ENCODE measurements around the gene LRRFIP1.

The LRRFIP1 gene

DNA sequence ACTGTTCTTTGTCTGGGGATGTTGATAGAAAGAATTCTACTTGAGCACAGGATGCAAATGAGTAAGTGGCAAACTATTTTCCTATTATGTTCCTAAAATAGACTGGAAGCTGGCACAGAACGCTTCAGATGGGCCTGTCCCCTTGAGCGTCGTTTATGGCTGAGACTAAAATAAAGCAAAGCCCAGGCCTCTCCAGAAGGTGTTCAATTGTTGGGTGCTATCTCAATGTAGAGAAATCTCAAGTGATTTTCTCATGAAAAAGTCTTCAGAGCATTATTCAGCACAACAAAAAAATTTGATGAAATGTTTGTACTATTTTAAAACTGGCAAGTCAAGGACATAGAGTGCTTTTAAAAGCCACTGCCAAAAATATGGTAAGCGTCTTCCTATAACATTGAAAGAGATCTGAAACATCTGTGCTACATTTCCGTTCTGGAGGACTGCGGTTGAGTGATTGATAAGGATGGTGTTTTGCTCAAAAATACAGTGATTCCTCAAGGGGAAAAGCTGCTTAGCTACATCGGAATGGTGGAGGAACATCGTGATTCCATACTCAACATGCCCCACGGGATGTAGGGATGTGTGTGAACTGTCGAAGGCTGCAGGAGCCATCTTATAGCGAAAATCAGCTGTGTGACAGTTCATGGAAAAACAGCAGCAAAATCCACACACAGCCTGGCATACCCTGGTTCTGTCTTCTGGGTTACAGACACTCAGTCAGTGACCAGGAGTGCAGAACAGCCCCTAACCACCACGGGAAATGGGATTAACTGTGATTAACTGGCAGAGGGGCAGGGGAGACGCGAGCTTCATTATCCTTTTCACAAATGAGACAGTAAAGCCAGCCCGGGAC lies 10.4 kb upstream of the LRRFIP1 start:
- DNase-seq (ENCODE audit: low read depth, low spot score): peak; percentile 75

GRCh38 chr2:237617587-237617982 lies 9.8 kb upstream of the LRRFIP1 start:
- no peak for DNase-seq (ENCODE audit: low read depth, low spot score)

DNA sequence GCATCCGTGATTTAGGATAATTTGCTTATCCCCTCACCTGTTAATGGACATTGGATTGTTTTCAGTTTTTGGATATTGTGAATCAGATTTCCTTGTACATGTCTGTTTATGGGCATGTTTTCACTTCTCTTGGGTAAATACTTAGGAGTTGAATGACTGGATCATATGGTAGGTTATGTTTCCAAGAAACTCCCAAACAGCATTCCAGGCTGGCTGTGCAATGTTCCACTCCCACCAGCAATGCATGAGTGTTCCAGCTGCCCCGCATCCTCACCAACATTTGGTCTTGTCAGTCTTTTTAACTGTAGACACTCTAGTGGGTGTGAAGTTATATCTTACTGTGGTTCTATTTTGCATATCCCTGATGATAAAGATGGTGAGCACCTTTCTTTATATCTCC lies 8.9 kb upstream of the LRRFIP1 start:
- DNase-seq (ENCODE audit: low read depth, low spot score): no peak

DNA sequence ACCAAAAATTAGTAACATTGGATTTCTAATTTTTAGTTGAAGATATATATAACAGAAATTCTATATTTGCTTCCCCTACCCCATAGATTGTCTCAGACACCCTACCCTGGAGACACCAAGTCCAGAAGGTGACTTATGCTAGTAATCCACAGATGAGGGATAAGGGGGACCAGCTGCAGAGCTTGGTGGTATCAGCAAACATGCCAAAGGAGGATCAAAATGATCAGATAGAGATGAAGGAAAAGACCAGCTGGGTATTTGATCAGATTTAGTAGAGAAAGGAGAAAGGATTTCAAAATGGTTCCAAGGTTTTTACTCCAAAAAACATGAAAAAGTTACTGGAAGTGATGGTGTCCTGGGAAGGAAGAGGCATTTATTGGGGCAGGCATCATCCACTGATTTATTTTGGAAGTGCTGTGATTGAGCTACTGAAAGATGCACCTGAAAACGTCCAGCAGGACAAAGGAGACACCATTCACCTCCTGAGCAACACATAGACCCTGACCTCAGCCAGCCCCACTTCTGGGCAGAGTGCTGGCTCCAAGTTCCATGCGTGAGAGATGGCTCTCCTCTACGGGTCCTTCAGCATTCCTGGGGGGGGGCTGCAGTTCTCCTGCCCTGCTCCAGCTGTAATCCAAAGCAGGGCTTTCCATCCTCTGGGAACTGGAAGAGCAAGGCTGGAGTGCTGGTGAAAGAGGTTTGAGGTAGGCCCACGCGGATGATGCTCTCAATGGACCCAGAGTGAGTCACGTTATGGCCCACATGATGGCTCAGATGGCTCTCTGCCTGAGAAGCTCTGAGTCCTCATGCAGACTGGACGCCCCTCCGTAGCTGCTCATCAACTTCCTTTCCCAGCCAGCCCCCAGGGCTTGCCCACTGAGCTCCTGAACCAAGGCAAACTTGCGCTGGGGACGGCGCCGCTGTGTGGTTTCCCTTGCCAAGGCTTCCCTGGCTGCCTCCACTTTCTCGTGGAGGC lies 3.7 kb upstream of the LRRFIP1 start:
- DNase-seq (ENCODE audit: low read depth, low spot score): no peak

GRCh38 chr2:237624565-237624964 lies 2.8 kb upstream of the LRRFIP1 start:
- no peak for DNase-seq (ENCODE audit: low read depth, low spot score)

- DNase-seq (ENCODE audit: low read depth, low spot score): no peak
Measured at GRCh38 chr2:237625216-237625705, 2.1 kb upstream of the LRRFIP1 start.

- no peak for DNase-seq (ENCODE audit: low read depth, low spot score)
Measured at GRCh38 chr2:237625777-237626176, 1.6 kb upstream of the LRRFIP1 start.

DNA sequence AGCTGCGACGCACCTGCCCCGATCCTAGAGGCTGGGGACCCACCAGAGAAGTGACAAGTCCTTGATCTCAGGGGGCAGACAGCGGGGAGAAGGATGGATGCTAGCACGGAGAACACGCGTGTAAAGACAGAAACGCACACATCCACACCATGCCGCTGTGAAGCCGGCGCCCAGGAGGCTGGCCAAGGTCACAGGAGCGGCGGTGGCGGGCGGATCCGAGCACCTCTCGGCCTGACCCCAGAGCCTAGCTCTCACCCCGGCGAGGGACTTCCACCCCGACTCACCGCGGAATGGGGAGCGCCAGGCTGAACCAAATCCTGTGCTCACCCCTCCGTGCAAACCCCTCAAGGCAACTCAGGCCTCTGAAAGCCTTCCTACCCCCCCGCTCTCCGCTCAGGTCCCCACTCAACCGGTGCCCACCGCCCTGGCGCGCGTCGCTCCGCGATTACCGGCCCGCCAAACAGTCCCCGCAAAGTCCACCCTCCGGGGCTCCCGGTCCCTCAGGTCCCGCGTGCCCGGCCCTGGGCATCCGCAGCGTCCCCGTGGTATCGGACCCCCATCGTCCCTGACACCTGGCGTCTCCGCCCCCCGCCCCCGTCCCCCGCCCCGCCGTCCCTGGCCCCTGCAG lies 460 bp upstream of the LRRFIP1 start:
- peak; percentile 39 for DNase-seq (ENCODE audit: low read depth, low spot score)

GRCh38 chr2:237628247-237629187 lies 1.1 kb downstream of the LRRFIP1 start:
- DNase-seq (ENCODE audit: low read depth, low spot score): no peak

DNA sequence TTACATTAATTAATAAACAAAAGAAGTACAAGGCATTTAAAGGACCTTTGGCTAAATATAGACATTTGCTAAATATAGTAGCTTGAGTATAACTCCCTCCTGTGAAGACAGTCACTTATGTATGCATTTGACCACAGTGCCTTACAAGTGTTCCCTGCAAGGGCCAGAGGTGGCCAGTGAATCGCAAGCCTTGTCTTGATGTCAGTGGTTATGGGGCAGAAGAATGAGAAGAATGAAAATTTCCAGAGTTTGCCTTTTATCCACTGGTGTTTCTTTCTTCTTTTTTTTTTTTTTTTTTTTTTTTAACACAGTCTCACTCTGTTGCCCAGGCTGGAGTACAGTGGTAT lies 1.8 kb downstream of the LRRFIP1 start:
- no peak for DNase-seq (ENCODE audit: low read depth, low spot score)

DNA sequence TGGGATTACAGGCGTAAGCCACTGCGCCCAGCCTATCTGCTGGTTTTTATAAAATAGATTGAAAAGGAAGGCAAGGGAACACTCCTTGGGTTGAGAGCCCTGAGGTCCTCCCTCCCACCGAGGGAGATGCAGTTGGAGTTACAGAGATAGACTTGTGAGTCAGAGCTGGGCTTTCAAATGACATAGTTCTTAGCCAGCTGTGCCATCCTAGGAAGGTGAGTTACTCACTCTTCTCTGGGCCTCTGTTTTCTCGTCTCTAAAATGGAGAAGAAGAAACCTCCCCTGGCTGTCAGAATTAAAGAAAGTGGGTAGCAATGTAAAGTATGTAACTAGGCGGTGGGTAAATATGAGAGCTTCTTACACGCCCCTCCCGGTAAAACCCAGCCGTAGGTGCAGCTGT lies 2.4 kb downstream of the LRRFIP1 start:
- DNase-seq (ENCODE audit: low read depth, low spot score): no peak

- DNase-seq (ENCODE audit: low read depth, low spot score): no peak
Measured at GRCh38 chr2:237630216-237631000, 3.0 kb downstream of the LRRFIP1 start.

GRCh38 chr2:237631007-237631785 lies 3.8 kb downstream of the LRRFIP1 start:
- peak; percentile 54 for DNase-seq (ENCODE audit: low read depth, low spot score)

DNA sequence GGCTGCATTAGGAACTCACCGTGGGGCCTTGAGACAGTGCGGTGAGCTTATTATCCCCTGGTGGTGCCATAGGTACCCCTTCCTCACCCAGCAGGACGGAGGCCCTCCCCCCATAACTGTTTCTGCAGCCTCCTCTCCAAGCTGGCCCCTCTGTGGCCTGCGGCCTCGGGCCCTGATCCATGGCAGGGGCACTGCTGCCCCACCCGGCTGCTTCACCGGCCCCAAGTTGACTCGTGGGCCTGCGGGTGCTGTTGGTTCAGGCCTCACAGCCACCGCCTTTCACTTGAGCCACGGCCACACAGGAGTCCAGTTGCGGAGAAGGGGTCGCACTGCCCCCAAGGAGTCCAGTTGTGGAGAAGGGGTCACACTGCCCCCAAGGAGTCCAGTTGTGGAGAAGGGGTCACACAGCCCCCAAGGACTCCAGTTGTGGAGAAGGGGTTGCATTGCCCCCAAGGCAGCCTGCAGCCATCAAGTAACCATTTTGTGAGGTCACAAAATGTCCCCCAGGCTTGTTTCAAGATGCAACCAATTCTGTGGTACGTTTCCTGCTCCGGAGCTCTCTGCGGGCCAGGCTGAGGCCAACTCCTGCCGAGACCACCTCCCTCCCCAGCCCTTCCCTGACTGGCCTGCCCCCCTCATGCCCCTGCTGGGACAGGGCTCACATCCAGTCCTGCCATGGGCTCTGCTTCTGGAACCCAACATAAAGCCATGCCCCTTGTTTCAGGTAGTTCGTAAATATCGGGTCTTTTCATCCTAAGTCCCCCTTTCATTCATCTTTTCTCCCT lies 4.6 kb downstream of the LRRFIP1 start:
- DNase-seq (ENCODE audit: low read depth, low spot score): no peak

- no peak for DNase-seq (ENCODE audit: low read depth, low spot score)
Measured at GRCh38 chr2:237633061-237633561, 5.7 kb downstream of the LRRFIP1 start.

DNA sequence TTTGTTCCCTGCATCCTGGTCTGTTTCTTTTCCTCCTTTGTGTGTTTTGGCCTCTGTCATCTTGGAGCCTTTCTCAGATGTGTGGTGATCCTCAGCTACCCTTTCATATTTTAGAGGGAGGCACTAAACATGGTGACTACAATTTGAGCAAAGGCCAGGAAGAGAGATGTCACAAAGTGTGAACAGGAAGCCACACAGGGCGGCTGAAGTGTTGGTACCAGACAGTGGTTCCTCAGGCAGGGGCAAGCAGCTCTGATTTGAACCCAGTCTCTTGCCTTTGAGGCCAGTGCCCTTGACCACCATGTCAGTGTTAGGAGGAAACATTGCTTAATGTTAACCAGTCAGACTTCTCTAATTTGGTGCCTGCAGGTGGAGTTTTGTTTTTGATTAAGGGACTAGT lies 9.2 kb downstream of the LRRFIP1 start:
- DNase-seq (ENCODE audit: low read depth, low spot score): no peak

DNA sequence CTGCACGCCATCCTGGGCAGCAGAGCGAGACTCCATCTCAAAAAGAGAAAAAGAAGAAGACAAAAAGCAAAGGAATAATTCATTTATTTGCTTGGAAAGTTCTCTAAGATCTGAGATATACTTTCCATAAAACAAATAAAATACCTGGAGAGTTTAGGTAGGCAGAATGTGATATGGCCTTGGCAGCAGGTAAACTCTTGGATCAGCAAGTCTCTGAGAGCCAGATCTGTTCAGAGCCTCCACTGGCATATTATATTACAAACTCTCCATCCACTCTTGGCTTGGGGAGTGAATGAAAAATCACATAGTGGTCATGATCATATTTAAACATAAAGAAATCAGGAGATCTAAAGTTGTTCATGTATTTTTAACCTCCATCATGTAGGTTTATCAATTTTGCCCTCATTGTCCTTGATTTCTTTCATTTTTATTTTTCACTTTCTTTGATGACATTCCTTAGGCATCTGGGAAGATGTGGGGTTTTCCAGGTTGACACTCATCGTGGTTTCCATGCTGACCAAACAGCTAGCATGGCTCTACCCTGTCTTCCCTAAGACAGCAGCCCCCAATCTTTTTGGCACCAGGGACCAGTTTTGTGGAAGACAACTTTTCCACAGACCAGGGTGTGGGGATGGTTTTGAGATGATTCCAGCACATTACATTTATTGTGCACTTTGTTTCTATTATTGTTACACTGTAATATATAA lies 10.2 kb downstream of the LRRFIP1 start:
- DNase-seq (ENCODE audit: low read depth, low spot score): no peak

DNA sequence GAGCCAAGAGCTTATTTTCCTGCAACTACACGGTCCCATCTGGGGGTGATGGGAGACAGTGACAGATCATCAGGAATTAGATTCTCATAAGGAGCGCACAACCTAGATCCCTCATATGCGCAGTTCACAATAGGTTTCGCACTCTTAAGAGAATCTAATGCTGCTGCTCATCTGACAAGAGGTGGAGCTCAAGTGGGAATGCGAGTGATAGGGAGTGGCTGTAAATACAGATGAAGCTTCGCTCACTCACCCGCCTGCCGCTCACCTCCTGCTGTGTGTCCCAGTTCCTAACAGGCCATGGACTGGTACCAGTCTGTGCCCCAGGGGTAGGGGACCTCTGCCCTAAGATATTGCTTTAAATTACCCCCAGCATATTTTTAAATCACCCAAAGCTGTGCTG lies 10.8 kb downstream of the LRRFIP1 start:
- no peak for DNase-seq (ENCODE audit: low read depth, low spot score)

Data from astrocyte of the hippocampus (primary cell).